Panc1 (cell line): ENCODE data around the gene C3orf70. TPM values are rescaled to one million over a fixed set of nuclear protein-coding genes. Genes with fewer than 3 reads are reported as not detected.

Experiments
- ATAC-seq: fragments of 200-7000 bp; cut with Tn5 transposase; 2 replicates; pipeline ENCODE4 v1.9.1; 2020; ENCODE audit warnings: mild to moderate bottlenecking, moderate library complexity
- BruUV-seq: library from RNA; stranded (reverse); fragments of 400-500 nt; replicated peaks from 2 replicates; lab custom pipeline; 2021; lab: Mats Ljungman, UMichigan
- CTCF ChIA-PET: fragments of 300-600 bp; sonication (Branson Sonifier 250); formaldehyde crosslinking; loops from one replicate; lab custom pipeline; 2022; ENCODE audit warnings: antibody characterized with exemption; lab: Charles Lee
- POLR2A ChIA-PET: fragments of 300-600 bp; sonication (Branson Sonifier 250); formaldehyde crosslinking; loops from one replicate; lab custom pipeline; 2022; ENCODE audit warnings: antibody characterized with exemption; lab: Charles Lee
- DNase-seq: peaks from one replicate; pipeline ENCODE4 v3.0.0-alpha.2; 2010; ENCODE audit warnings: low read depth, low spot score
- H3K27ac ChIP-seq: 2 replicates; pipeline ENCODE4 v1.5.1; 2011; ENCODE audit warnings: mild to moderate bottlenecking, low read length, inconsistent platforms
- H3K27me3 ChIP-seq: fragments of 200-500 bp; sonication (Bioruptor generic); 2 replicates; pipeline ENCODE4 v1.6.0; 2014; ENCODE audit warnings: low read length, inconsistent platforms; ENCODE audit not compliant: control insufficient read depth, insufficient read depth
- H3K36me3 ChIP-seq: fragments of 200-500 bp; sonication (Bioruptor generic); 2 replicates; pipeline ENCODE4 v1.5.1; 2014; ENCODE audit warnings: inconsistent platforms, mild to moderate bottlenecking, low read length, moderate library complexity; ENCODE audit not compliant: control insufficient read depth, insufficient read depth
- H3K4me1 ChIP-seq: 2 replicates; pipeline ENCODE4 v1.5.1; 2011; ENCODE audit warnings: inconsistent platforms, mild to moderate bottlenecking, low read length, moderate library complexity; ENCODE audit not compliant: control insufficient read depth, insufficient read depth
- H3K4me3 ChIP-seq, 2 experiments: 2 replicates each; pipeline ENCODE4 v1.5.1; 2011 to 2012; ENCODE audit warnings: low read depth in 2 of 2, low read length in 2 of 2, mild to moderate bottlenecking in 2 of 2, inconsistent platforms in 1 of 2, moderate library complexity in 1 of 2
- H3K9me3 ChIP-seq: fragments of 200-500 bp; sonication (Bioruptor generic); 2 replicates; pipeline ENCODE4 v1.5.1; 2014; ENCODE audit warnings: low read depth, mild to moderate bottlenecking, inconsistent platforms, low read length, moderate library complexity; ENCODE audit not compliant: control insufficient read depth, insufficient read depth
- POLR2AphosphoS5 ChIP-seq: IDR thresholded peaks from 2 replicates; pipeline ENCODE4 v1.6.1; 2012; ENCODE audit warnings: mild to moderate bottlenecking, low read depth, low read length, moderate library complexity
- SIN3A ChIP-seq: IDR thresholded peaks from 2 replicates; pipeline ENCODE4 v1.6.1; 2012; ENCODE audit warnings: low read depth, mild to moderate bottlenecking, low read length, moderate library complexity, borderline replicate concordance; ENCODE audit not compliant: insufficient read depth
- TCF7L2 ChIP-seq: IDR thresholded peaks from 2 replicates; pipeline ENCODE4 v1.6.1; 2011; ENCODE audit warnings: mild to moderate bottlenecking, low read depth, low read length, inconsistent platforms
- in situ Hi-C: cut with HindIII; loops from 2 replicates; pipeline ENCODE4 v1.10.0; 2016; ENCODE audit warnings: low sequenced_read_pairs, low pct_unique_long_range_greater_than_20kb
- intact Hi-C: fragments of 100-400 bp; cut with micrococcal nuclease; formaldehyde crosslinking; loops from one replicate; pipeline ENCODE4 v1.10.0; 2022; ENCODE audit not compliant: unreplicated experiment
- total RNA-seq: library from RNA; stranded (reverse); gene quantifications from one replicate; pipeline ENCODE4 v1.2.1, GENCODE V29; 2021; ENCODE audit not compliant: unreplicated experiment
- TF ChIP-seq, protein P1 (sequence below): fragments of 450-650 bp; IDR thresholded peaks from 2 replicates; pipeline ENCODE4 v1.5.1; 2017; ENCODE audit warnings: mild to moderate bottlenecking
- TF ChIP-seq, protein P2 (sequence below), 2 experiments: IDR thresholded peaks; 2 replicates each; pipeline ENCODE4 v1.6.1; 2011 to 2012; ENCODE audit warnings: low read depth in 2 of 2, control low read depth in 1 of 2, low read length in 1 of 2, mild to moderate bottlenecking in 1 of 2, moderate library complexity in 1 of 2; ENCODE audit not compliant: insufficient read depth in 1 of 2

The C3orf70 gene
- total RNA-seq, 1 experiment from 2014 or later, result 0.10 TPM

DNA sequence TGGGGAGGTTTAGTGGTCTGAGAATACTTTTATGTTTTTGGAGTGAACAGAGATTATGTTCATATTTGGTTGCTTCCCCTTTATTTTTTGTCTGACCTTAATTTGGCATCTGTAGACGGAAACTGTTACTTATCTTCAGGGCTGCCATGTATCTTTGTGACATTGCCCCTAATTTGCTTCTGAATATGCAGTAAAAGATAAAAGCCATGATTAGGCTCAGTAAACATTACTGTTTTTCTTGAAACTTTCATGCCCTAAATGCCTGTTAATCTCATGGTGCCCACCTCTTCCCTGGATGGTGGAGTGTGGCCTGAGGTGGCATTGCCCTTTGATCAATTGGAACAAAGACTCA, 106.7 kb downstream of the C3orf70 start:
- Histone ChIP-seq H3K27ac (no peak overlapping the region), H3K36me3 (no peaks in the 10 kb centered on the region), H3K4me3 (no peak overlapping the region), H3K9me3 (no peaks in the 10 kb centered on the region), H3K27me3 (no peaks in the 10 kb centered on the region), H3K4me1 (no peaks in the 10 kb centered on the region)
- no peak for ATAC-seq
- POLR2A ChIA-PET, result no interaction called here
- no peak for DNase-seq
- no TSS peak for BruUV-seq
- TF ChIP-seq, protein P1, sequence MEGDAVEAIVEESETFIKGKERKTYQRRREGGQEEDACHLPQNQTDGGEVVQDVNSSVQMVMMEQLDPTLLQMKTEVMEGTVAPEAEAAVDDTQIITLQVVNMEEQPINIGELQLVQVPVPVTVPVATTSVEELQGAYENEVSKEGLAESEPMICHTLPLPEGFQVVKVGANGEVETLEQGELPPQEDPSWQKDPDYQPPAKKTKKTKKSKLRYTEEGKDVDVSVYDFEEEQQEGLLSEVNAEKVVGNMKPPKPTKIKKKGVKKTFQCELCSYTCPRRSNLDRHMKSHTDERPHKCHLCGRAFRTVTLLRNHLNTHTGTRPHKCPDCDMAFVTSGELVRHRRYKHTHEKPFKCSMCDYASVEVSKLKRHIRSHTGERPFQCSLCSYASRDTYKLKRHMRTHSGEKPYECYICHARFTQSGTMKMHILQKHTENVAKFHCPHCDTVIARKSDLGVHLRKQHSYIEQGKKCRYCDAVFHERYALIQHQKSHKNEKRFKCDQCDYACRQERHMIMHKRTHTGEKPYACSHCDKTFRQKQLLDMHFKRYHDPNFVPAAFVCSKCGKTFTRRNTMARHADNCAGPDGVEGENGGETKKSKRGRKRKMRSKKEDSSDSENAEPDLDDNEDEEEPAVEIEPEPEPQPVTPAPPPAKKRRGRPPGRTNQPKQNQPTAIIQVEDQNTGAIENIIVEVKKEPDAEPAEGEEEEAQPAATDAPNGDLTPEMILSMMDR, result no peak
- no peak for TF ChIP-seq SIN3A
- TF ChIP-seq POLR2AphosphoS5, result no peak
- no peak for TF ChIP-seq TCF7L2
- TF ChIP-seq, protein P2, sequence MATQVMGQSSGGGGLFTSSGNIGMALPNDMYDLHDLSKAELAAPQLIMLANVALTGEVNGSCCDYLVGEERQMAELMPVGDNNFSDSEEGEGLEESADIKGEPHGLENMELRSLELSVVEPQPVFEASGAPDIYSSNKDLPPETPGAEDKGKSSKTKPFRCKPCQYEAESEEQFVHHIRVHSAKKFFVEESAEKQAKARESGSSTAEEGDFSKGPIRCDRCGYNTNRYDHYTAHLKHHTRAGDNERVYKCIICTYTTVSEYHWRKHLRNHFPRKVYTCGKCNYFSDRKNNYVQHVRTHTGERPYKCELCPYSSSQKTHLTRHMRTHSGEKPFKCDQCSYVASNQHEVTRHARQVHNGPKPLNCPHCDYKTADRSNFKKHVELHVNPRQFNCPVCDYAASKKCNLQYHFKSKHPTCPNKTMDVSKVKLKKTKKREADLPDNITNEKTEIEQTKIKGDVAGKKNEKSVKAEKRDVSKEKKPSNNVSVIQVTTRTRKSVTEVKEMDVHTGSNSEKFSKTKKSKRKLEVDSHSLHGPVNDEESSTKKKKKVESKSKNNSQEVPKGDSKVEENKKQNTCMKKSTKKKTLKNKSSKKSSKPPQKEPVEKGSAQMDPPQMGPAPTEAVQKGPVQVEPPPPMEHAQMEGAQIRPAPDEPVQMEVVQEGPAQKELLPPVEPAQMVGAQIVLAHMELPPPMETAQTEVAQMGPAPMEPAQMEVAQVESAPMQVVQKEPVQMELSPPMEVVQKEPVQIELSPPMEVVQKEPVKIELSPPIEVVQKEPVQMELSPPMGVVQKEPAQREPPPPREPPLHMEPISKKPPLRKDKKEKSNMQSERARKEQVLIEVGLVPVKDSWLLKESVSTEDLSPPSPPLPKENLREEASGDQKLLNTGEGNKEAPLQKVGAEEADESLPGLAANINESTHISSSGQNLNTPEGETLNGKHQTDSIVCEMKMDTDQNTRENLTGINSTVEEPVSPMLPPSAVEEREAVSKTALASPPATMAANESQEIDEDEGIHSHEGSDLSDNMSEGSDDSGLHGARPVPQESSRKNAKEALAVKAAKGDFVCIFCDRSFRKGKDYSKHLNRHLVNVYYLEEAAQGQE (IDR thresholded peaks at IDR 0.05; ENCODE audit: insufficient read depth in 1 of 2, low read depth in 2 of 2, low read length in 1 of 2), result no peak
- intact Hi-C loops, result no loop called here
- in situ Hi-C loops, result no loop called here
- CTCF ChIA-PET, result no interaction called here

DNA sequence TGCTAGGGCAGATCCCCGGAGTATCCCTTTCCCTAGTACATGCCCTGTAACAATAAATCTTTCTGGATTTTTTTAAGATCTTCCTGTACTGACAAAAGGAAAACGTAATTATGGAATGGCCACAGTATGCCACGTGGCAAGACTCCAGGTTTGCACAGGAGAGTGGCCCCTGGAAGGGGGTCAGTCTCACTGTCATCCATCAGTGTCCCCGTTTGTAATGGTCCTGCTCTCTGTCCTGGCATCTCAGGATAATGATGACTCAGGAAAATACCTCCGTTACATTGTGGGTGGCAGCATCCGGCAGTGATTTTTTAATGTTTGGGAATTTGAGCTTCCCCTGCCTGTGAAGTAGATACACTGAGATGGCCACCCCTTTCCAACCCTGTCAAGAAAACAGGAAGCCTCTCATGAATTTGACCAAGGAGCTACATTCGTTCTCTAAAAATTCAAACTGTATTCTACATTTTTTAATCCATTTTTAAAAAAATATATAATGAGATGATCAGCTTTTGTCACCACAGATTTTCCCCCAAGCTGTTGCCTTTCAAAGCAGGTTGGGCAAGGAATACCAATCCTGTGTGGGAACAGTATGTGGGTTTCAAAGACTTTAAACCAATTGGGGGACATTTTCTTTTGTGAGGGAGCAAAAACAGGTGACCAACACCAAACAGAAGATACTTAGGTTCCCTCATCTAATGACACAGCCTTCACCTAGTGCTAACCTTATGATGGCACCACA, 110.4 kb downstream of the C3orf70 start:
- H3K9me3 ChIP-seq, result no peaks in the 10 kb centered on the region

DNA sequence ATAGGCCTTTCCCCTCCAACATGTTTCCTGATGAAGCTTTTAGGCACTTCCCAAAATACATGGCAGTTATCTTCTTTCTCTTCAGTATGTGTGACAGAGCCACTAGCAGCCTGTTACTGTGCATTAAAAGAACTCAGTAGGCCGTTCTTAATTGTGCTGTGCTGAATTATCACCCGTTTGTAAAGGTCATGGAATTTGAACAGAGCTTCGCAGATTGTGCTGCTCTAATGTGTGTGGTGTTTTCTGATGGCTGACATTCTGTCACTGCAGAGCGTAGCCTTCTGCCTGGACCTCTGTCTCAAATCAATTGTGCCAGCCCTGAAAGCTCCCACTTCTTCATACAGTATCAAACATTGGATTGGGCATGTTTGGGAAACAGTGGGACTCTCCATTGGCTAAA, 111.3 kb downstream of the C3orf70 start:
- H3K27ac ChIP-seq, result no peak overlapping the region
- DNase-seq, result no peak
- no peak for ATAC-seq
- no peaks in the 10 kb centered on the region for H3K36me3 ChIP-seq
- intact Hi-C loops, result no loop called here
- ChIA-PET CTCF (interaction anchor here (0.6 kb wide), 1 partner anchor 43 kb away, joined by 4 read pairs; no protein-coding TSS in a partner anchor), POLR2A (no interaction called here)
- H3K9me3 ChIP-seq, result no peaks in the 10 kb centered on the region; the same call in 1 of the 2 replicates
- H3K4me3 ChIP-seq, result no peak overlapping the region
- BruUV-seq, result no TSS peak
- TF ChIP-seq, protein P1, result no peak
- TF ChIP-seq POLR2AphosphoS5 (no peak), TCF7L2 (no peak)
- TF ChIP-seq, protein P2 (IDR thresholded peaks at IDR 0.05; ENCODE audit: insufficient read depth in 1 of 2, low read depth in 2 of 2, low read length in 1 of 2), result no peak
- in situ Hi-C loops, result no loop called here
- no peaks in the 10 kb centered on the region for H3K27me3 ChIP-seq
- no peaks in the 10 kb centered on the region for H3K4me1 ChIP-seq

More for the DNA sequence above, 110.4 kb downstream of the C3orf70 start:
- Histone ChIP-seq H3K36me3 (no peaks in the 10 kb centered on the region), H3K4me1 (no peaks in the 10 kb centered on the region), H3K27ac (no peak overlapping the region), H3K27me3 (no peaks in the 10 kb centered on the region), H3K4me3 (no peak overlapping the region)
- ChIA-PET POLR2A (no interaction called here), CTCF (no interaction called here)
- TF ChIP-seq POLR2AphosphoS5 (no peak), TCF7L2 (no peak)
- ATAC-seq (no peak), DNase-seq (no peak)
- in situ Hi-C loops, result no loop called here
- no TSS peak for BruUV-seq
- intact Hi-C loops, result no loop called here
